ENCODE measurements around the gene XPNPEP2.

Gene XPNPEP2, protein sequence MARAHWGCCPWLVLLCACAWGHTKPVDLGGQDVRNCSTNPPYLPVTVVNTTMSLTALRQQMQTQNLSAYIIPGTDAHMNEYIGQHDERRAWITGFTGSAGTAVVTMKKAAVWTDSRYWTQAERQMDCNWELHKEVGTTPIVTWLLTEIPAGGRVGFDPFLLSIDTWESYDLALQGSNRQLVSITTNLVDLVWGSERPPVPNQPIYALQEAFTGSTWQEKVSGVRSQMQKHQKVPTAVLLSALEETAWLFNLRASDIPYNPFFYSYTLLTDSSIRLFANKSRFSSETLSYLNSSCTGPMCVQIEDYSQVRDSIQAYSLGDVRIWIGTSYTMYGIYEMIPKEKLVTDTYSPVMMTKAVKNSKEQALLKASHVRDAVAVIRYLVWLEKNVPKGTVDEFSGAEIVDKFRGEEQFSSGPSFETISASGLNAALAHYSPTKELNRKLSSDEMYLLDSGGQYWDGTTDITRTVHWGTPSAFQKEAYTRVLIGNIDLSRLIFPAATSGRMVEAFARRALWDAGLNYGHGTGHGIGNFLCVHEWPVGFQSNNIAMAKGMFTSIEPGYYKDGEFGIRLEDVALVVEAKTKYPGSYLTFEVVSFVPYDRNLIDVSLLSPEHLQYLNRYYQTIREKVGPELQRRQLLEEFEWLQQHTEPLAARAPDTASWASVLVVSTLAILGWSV

DNA sequence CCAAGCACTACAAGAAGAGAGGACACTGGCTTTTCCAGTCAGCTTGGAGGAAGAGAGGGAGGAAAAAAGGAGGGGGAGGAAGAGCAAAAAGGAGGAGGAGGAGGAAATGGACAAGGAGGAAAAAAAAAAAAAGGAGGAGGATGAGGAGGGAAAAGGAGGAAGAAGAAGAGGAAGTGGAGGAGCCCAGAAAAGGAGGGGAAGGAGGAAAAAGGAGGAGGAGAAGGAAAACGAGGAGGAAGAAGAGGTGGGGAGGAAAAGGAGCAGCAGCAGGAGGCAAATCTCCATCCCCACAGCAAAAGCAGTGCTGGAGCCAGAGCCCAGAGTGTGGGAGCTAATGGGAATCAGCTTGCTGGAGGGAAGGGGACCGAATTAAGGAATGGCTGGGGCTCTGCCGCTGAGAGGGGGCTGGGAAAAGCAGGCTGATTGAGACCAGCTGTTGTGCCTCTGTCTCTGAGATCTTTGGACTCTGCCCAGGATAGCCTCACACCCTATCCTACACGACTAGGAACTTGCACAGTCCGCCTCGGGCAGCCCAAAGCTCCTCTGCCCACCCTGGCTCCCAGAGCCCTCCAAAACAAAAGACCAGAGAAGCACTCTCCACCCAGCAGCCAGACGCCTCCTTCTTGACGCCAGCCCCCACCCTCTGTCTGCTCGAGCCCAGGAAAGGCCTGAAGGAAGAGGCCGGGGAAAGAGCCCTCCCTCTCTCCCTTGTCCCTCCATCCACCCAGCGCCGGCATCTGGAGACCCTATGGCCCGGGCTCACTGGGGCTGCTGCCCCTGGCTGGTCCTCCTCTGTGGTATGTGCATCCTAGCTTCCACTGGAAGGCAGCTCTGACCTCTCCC lies at the start of gene XPNPEP2:
Gene XPNPEP2, plus strand, starts transcription at position 514 of the 843 bp plus-strand sequence. Its CDS starts 235 bp downstream, at position 749.
- no peak within 1 kb of the TSS for H3K4me3 ChIP-seq (ENCODE audit: low read depth, low read length)
- DNase-seq (ENCODE audit: low read depth, low spot score), result no peak
- TF ChIP-seq, protein P1, sequence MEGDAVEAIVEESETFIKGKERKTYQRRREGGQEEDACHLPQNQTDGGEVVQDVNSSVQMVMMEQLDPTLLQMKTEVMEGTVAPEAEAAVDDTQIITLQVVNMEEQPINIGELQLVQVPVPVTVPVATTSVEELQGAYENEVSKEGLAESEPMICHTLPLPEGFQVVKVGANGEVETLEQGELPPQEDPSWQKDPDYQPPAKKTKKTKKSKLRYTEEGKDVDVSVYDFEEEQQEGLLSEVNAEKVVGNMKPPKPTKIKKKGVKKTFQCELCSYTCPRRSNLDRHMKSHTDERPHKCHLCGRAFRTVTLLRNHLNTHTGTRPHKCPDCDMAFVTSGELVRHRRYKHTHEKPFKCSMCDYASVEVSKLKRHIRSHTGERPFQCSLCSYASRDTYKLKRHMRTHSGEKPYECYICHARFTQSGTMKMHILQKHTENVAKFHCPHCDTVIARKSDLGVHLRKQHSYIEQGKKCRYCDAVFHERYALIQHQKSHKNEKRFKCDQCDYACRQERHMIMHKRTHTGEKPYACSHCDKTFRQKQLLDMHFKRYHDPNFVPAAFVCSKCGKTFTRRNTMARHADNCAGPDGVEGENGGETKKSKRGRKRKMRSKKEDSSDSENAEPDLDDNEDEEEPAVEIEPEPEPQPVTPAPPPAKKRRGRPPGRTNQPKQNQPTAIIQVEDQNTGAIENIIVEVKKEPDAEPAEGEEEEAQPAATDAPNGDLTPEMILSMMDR (IDR thresholded peaks at IDR 0.05; ENCODE audit: low read depth, low read length), result no peak
- in situ Hi-C loops (cut with HindIII; ENCODE audit: low sequenced_read_pairs), result no loop called here

DNA sequence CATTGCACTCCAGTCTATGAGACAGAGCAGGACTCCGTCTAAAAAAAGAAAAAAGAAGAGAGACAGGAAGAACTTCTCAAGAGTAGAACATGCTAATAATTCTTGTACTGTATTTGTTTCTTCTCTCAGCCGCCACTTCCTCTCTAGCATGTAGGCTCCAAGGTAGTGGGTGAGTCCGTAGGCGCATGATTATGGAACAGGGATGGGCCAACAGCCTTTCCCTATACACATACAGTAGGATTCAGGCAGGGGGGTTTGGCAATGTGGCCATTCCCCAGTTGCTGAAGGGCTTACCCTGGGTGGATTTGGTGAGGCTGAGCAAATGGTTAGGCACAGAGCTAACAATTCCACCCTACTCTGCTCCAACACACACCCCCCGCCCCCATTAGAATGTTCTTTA lies 49.0 kb upstream of the XPNPEP2 start:
- DNase-seq (ENCODE audit: low read depth, low spot score), result no peak
- TF ChIP-seq, protein P1 (IDR thresholded peaks at IDR 0.05; ENCODE audit: low read depth, low read length), result no peak
- H3K4me3 ChIP-seq (ENCODE audit: low read depth, low read length), result no peak overlapping the region
- in situ Hi-C loops (cut with HindIII; ENCODE audit: low sequenced_read_pairs), result no loop called here

DNA sequence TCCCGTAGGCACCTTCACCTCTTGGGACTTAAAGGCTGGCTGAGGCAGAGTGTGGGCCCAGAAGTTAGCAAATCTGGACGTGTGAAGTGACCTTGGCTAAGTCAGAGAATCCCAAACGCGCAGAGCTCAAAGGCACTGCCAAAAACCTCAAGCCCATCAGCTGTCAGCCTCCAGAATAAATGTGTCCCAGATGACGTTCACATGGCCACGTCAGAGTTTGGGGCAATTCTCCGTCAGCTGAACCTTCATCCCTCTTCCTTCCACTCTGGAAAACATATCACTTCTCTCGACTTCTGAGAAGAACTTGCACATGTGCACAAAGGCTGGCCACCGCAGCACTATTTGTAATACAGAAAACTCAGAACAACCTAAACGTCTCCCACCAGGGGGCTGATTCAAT lies 48.3 kb upstream of the XPNPEP2 start:
- in situ Hi-C loops (cut with HindIII; ENCODE audit: low sequenced_read_pairs), result no loop called here
- H3K4me3 ChIP-seq (ENCODE audit: low read depth, low read length), result no peak overlapping the region
- DNase-seq (ENCODE audit: low read depth, low spot score), result no peak
- TF ChIP-seq, protein P1 (IDR thresholded peaks at IDR 0.05; ENCODE audit: low read depth, low read length), result no peak

DNA sequence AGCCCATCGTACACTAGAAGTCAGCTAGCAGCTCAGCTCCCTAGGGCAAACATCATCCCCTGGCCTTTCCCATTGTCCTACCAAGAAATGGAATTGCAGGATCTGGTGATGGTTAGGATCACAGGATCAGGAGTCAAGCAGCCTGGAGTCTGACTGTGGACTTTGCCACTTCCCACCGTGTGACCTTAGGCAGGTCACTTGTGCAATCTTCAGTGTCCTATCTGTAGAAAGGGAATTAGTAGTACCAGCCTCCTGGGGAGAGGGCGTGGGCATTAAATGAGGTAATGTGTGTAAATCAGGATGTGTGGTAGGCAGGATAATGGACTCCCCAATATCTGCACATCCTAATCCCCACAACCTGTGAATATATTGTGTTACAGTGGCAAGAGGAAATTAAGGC lies 45.4 kb upstream of the XPNPEP2 start:
- in situ Hi-C loops (cut with HindIII; ENCODE audit: low sequenced_read_pairs), result no loop called here
- TF ChIP-seq, protein P1 (IDR thresholded peaks at IDR 0.05; ENCODE audit: low read depth, low read length), result no peak
- DNase-seq (ENCODE audit: low read depth, low spot score), result no peak
- H3K4me3 ChIP-seq (ENCODE audit: low read depth, low read length), result no peak overlapping the region

DNA sequence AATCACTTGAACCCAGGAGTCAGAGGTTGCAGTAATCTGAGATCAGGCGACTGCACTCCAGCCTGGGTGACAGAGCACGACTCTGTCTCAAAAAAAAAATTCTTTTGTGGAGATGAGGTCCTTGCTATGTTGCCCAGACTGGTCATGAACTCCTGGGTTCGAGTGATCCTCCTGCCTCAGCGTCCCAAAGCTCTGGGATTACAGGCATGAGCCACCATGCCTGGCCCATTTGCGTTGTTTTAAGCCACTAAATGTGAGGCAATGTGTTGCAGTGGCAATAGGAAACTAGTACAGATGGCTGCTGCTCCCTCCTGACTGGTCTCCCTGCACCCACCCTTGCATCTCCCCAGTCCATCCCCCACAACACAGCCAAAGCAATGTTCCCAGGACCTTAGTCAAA lies 44.0 kb upstream of the XPNPEP2 start:
- no peak overlapping the region for H3K4me3 ChIP-seq (ENCODE audit: low read depth, low read length)
- no peak for DNase-seq (ENCODE audit: low read depth, low spot score)
- in situ Hi-C loops (cut with HindIII; ENCODE audit: low sequenced_read_pairs), result no loop called here
- TF ChIP-seq, protein P1 (IDR thresholded peaks at IDR 0.05; ENCODE audit: low read depth, low read length), result no peak

DNA sequence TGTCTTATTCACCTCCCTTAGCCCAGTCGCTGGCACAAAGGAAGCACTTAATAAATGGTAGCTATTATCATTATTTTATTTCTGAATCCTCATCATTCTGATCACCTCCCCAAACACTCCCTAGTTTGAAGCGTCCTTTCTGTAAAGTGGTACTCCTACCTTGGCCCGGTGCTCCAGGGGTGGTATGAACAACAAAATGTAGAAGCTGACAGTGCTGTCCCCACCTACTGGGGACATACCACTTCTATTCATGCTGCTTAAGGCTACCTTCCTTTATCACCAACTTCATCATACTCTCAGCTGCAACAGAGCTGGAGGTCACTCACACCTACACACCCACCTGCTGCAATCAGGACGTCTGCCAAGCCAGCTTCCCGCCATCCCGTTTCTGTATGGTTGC lies 43.2 kb upstream of the XPNPEP2 start:
- DNase-seq (ENCODE audit: low read depth, low spot score), result no peak
- in situ Hi-C loops (cut with HindIII; ENCODE audit: low sequenced_read_pairs), result no loop called here
- H3K4me3 ChIP-seq (ENCODE audit: low read depth, low read length), result no peak overlapping the region
- TF ChIP-seq, protein P1 (IDR thresholded peaks at IDR 0.05; ENCODE audit: low read depth, low read length), result no peak

Measured in astrocyte of the spinal cord (primary cell).